ENCODE measurements around the gene PPP1R13B.

PPP1R13B gene

DNA sequence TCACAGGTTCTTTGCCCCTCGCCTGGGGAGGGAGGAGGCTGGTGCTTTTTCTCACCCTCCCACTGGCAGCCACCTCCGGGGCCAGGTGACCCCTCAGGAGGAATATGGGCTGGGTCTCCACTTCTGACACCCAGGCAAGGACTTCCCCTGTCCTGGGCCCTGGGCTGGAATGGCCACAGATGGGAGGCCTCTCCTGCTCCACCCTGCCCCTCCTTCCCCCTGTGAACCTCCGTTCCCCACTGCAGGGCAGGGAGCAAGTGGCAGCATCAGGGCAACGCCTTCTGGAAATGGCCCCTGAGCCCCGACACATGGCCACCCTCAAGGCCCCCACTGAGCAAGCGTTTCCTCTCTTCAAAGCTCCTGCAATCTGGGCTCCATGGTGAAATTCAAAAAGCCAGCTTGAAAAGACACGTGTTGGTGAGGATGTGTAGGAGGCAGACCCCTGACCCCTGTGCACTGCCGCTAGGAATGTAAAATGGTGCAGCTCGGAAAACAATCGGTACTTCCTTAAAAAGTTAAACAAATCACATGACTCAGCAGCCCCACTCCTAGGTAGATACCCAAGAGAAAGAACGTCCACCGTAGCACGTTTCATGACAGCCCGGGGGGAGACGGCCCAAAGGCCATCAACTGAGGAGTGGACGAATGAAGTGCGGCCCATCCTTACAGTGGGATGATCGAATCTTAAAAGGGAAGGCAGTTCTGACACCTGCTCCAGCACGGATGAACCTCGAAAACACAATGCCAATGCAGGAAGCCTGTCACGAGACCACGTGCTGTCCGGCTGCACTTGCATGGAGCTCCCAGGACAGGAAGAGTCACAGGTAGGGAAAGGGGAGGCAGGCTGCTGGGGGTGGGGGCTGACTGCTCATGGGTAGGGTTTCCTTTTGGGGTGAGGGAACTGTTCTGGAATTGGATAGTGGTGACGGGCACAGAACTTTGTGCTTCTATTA is 143.7 kb downstream of the PPP1R13B start:
- TF ChIP-seq, protein P1, sequence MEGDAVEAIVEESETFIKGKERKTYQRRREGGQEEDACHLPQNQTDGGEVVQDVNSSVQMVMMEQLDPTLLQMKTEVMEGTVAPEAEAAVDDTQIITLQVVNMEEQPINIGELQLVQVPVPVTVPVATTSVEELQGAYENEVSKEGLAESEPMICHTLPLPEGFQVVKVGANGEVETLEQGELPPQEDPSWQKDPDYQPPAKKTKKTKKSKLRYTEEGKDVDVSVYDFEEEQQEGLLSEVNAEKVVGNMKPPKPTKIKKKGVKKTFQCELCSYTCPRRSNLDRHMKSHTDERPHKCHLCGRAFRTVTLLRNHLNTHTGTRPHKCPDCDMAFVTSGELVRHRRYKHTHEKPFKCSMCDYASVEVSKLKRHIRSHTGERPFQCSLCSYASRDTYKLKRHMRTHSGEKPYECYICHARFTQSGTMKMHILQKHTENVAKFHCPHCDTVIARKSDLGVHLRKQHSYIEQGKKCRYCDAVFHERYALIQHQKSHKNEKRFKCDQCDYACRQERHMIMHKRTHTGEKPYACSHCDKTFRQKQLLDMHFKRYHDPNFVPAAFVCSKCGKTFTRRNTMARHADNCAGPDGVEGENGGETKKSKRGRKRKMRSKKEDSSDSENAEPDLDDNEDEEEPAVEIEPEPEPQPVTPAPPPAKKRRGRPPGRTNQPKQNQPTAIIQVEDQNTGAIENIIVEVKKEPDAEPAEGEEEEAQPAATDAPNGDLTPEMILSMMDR (IDR thresholded peaks at IDR 0.05; ENCODE audit: low read depth, low read length): no peak
- DNase-seq (ENCODE audit: extremely low read depth, low read depth): no peak

DNA sequence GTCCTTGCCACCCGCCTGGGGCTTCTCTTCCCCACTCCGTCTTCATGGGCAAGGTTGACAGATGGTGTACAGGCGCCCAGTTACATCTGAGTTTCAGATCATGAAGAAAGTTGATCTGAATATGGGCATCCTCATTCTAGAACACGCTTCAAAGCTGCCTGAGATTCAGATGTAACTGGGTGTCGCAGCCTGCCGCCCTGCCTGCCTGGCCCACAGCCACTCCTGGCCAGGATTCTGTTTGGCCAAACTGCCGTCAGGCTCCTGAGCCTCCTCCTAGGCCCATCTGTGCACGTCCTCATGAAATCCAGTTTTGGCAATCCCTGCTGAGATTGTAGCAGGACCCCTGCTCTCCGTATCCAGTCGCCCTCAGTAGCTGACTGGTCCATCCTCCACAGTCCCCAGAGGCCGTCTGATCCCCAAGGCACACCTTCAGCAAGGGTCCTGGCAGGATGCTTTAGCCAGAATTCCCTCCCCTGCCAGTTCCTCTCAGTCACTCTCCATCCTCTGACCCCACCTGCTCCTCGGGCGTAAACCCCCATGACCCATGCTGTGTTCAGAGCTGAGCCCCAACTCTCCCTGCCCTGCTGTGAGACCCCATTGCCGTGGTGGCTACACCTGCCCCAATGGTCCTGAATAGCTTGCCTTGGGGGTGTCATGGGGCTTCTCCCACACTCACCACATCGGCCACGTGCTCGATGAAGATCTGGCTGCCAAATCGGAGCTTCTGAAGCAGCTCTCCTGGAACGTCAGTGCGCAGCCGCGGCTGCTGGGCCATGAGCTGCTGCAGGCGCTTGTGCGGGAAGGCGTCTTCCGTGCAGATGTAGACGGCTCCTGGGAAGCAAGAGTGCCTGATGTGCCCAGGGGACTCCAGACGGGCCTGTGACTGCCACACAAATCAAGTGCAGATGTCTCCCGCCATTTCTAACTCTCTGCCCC is 144.6 kb downstream of the PPP1R13B start:
- TF ChIP-seq, protein P1 (IDR thresholded peaks at IDR 0.05; ENCODE audit: low read depth, low read length): no peak
- DNase-seq (ENCODE audit: extremely low read depth, low read depth): no peak

DNA sequence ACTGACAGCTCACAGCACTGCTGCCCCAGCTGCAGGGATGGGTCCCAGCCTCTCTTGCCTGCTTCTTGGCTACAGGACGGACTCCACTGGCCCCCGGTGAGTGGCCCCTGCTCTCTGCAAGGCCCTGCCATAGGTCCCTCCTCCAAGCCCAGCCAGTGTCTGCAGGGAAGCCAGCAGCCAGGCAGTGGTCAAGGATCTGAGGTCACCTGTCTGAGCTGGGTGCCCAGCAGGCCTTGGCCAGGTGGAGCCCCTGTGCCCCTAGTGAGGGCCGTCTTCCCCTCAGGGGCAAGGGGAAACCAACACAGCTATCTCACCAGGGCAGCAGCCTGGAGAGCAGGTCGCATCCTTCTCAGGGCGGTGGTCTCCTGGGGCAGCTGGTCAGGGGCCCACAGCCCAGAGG is 145.3 kb downstream of the PPP1R13B start:
- DNase-seq (ENCODE audit: extremely low read depth, low read depth): no peak
- TF ChIP-seq, protein P1 (IDR thresholded peaks at IDR 0.05; ENCODE audit: low read depth, low read length): no peak

DNA sequence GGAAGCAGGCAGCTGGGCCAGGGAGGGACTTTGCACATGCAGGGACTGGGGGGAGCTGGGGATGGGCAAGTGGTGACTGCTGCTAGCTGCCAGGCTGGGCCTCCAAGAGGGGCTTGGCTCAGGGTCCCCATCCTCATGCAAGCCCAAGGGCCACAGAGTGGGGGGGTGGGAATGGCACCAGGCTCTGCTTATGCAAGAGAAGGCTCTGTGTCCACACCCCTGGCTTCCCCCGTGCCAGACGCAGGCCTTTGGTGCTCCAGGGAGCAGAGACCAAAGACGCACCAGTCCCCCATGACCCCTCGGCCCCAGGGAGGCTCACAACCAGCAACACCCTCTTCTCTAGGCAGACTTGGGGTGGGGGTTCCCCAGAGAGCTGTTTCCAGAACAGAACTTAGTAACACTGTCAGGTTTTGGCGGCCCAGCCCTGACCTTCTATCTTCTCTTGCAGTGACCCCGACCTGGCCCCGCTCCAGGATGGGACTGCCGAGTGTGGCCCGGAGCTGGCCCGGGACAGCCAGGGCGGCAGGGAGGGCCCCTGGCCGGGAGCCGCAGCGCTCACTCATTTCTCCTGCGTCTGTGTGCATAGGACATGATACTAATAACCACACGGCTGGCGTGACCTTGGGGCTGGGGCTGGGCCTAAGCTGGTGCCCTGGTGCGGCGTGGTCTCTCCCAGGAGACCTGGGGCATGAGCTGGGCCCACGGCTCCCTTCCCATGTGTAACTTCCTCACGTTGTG is 146.5 kb downstream of the PPP1R13B start:
- TF ChIP-seq, protein P1 (IDR thresholded peaks at IDR 0.05; ENCODE audit: low read depth, low read length): no peak
- no peak for DNase-seq (ENCODE audit: extremely low read depth, low read depth)

DNA sequence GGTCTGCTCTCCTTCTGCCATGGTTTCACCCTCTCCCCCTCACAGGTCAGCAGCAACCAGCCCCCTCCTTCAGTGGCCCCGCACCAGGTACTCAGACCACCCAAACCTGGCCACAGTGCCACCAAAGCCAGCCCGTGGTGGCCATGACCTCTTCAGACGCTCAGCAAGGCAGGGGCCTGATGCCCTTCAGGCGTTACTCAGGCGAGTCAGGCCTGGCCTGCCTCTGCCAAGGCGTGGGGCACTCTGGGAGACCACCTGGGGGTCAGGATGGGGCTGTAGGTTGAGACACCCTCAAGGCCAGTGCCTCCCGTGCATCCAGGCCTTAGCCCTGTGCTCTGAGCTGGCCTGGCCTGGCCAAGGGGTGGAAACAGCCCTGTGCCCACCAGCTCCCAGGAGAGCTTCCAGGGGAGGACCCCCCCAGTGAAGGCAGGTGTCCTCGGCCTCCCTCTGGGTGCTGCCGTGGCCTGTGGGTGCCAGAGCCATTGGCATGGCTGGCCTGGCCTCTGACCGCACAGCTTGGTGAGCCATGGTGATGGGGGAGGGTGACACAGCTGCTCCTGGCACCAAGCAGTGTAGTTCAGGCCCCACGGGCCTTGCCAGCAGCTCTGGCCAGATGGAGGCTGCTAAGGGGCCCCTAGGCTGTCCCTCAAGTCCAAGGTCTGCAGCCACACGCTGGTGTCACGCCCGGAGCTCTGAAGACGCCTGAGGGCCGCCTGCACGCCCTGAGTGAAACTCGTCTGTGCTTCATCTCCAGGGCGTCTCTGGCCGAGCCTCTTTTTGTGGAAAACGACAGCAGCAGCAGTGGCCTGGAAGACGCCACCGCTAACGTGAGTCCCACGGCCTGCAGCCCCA is 147.2 kb downstream of the PPP1R13B start:
- TF ChIP-seq, protein P1 (IDR thresholded peaks at IDR 0.05; ENCODE audit: low read depth, low read length): no peak
- no peak for DNase-seq (ENCODE audit: extremely low read depth, low read depth)

DNA sequence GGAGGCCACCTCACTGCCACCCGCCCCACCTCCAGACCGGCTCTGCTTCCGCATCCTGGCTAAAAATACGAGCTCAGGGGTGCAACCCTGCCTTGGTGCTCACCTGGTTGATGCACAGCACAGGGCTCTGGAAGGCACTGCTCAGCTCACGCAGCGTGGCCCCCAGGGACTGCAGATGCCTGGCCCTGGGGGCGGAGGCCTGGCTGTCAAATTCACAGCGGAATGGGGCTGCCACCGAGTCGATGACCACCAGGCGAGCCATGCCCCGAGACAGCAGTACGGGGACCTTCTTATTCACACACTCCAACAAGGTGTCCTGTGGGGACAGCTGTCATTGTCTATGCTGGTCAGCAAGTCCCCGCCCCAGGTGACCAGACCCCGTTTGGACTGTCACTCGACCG is 148.1 kb downstream of the PPP1R13B start:
- no peak for DNase-seq (ENCODE audit: extremely low read depth, low read depth)
- TF ChIP-seq, protein P1 (IDR thresholded peaks at IDR 0.05; ENCODE audit: low read depth, low read length): no peak
